Thyroid gland (tissue), 4 donors: ENCODE results near the gene UBE2D3. TPM values are rescaled to one million over a fixed set of nuclear protein-coding genes. Genes with fewer than 3 reads are reported as not detected.

Experiments
- DNase-seq, 2 donors: peaks; one replicate each; pipeline ENCODE4 v3.0.0-alpha.2; 2019
- H3K27ac ChIP-seq, 3 donors: fragments of 200-600 bp; sonication (generic); 1 replicate in 2 of 3; 2 replicates in 1 of 3; pipeline ENCODE4 v1.5.1; 2016 to 2019; ENCODE audit warnings: mild to moderate bottlenecking in 1 of 3, moderate library complexity in 1 of 3
- H3K27me3 ChIP-seq: fragments of 200-600 bp; sonication (generic); one replicate; pipeline ENCODE4 v1.5.1; 2019
- H3K36me3 ChIP-seq, 2 donors: fragments of 200-600 bp; sonication (generic); one replicate each; pipeline ENCODE4 v1.5.1; 2016 to 2019
- H3K4me1 ChIP-seq, 2 donors: fragments of 200-600 bp; sonication (generic); one replicate each; pipeline ENCODE4 v1.5.1; 2017 to 2019
- H3K4me3 ChIP-seq, 3 donors: fragments of 200-600 bp; sonication (generic); replicated peaks in 1 of 3; 1 replicate in 2 of 3; 2 replicates in 1 of 3; pipeline ENCODE4 v1.5.1; 2016; ENCODE audit warnings: mild to moderate bottlenecking in 1 of 3
- H3K9me3 ChIP-seq: fragments of 200-600 bp; sonication (generic); one replicate; pipeline ENCODE4 v1.5.1; 2017
- POLR2A ChIP-seq, 2 donors: fragments of 450-650 bp; IDR thresholded peaks; one replicate each; pipeline ENCODE4 v1.6.1; 2017; ENCODE audit warnings: antibody characterized with exemption in 2 of 2, mild to moderate bottlenecking in 2 of 2, moderate library complexity in 1 of 2
- WGBS, 2 donors: methylation state at CpG; one replicate each; pipeline ENCODE4 v1.1.5; 2017; 5-methylcytosine and 5-hydroxymethylcytosine counted together
- intact Hi-C: fragments of 100-400 bp; cut with DNase I; formaldehyde crosslinking; loops from one replicate; pipeline ENCODE4 v1.15.1; 2023
- small RNA-seq: library from RNA; depleted of rRNA; stranded (forward); fragments of <200 nt; gene quantifications from one replicate; pipeline ENCODE3, GENCODE V24; 2016
- total RNA-seq, 4 donors: library from RNA; depleted of rRNA; stranded (reverse); fragments of >200 nt; gene quantifications; one replicate each; pipeline ENCODE4 v1.2.3, GENCODE V29; 2016
- TF ChIP-seq, protein P1 (sequence below), 6 experiments: fragments of 200-600 bp in 3 of 6; fragments of 450-650 bp in 3 of 6; sonication (generic) in 3 of 6; IDR thresholded peaks; one replicate each; pipeline ENCODE4 v1.5.1; 2016 to 2019; ENCODE audit warnings: antibody characterized with exemption in 6 of 6, mild to moderate bottlenecking in 2 of 6, inconsistent platforms in 1 of 6, moderate library complexity in 1 of 6

Gene UBE2D3
- total RNA-seq, 4 donors from 2014 or later, result 379 to 633 (median 495) TPM

- Histone ChIP-seq H3K27ac (no peak overlapping the region), H3K9me3 (no peaks in the 10 kb centered on the region), H3K36me3 (no peaks in the 10 kb centered on the region), H3K27me3 (no peaks in the 10 kb centered on the region), H3K4me1 (no peaks in the 10 kb centered on the region), H3K4me3 (no peak overlapping the region)
- WGBS, 2 donors, result 80 to 86% methylated on average over 4 of the region's 4 CpGs
- TF ChIP-seq POLR2A (IDR thresholded peaks at IDR 0.05), result no peak
- TF ChIP-seq, protein P1, sequence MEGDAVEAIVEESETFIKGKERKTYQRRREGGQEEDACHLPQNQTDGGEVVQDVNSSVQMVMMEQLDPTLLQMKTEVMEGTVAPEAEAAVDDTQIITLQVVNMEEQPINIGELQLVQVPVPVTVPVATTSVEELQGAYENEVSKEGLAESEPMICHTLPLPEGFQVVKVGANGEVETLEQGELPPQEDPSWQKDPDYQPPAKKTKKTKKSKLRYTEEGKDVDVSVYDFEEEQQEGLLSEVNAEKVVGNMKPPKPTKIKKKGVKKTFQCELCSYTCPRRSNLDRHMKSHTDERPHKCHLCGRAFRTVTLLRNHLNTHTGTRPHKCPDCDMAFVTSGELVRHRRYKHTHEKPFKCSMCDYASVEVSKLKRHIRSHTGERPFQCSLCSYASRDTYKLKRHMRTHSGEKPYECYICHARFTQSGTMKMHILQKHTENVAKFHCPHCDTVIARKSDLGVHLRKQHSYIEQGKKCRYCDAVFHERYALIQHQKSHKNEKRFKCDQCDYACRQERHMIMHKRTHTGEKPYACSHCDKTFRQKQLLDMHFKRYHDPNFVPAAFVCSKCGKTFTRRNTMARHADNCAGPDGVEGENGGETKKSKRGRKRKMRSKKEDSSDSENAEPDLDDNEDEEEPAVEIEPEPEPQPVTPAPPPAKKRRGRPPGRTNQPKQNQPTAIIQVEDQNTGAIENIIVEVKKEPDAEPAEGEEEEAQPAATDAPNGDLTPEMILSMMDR (IDR thresholded peaks at IDR 0.05), result no peak
- intact Hi-C loops, result no loop called here
- no peak for DNase-seq
These were observed 75.4 kb downstream of the UBE2D3 start for GRCh38 chr4:102751941-102752340.

Small RNA genes within 50 kb of the gene (small RNA-seq; reads per million reads assigned to genes)
- not detected for gene RNU7-151P

Other genes starting within 250 kb of the UBE2D3 start
- gene MANBA, start 66.6 kb downstream of the UBE2D3 start, total RNA-seq, result 10 to 100 TPM; 41.3 to 53.4 (median 45.5) TPM
- 10 to 100 TPM; 29.3 to 37.0 (median 33.7) TPM for gene CISD2, start 41.4 kb upstream of the UBE2D3 start, total RNA-seq
- gene SLC9B1, start 192.2 kb upstream of the UBE2D3 start, total RNA-seq, result 1 to 10 TPM in 2 of 4 donors, under 1 TPM in 2; 0.45 to 1.2 (median 0.79) TPM
- 1 to 10 TPM; 3.9 to 9.5 (median 7.1) TPM for gene SLC9B2, start 249.2 kb upstream of the UBE2D3 start, total RNA-seq